Peyer's patch (tissue), 4 donors: Measurements from ENCODE around the gene STRA6. TPM values are rescaled to one million over a fixed set of nuclear protein-coding genes. Genes with fewer than 3 reads are reported as not detected.

Experiments
- DNase-seq, 3 donors: peaks; one replicate each; pipeline ENCODE4 v3.0.0-alpha.2; 2017 to 2019
- H3K27ac ChIP-seq, 4 donors: fragments of 200-600 bp; sonication (generic); one replicate each; pipeline ENCODE4 v1.5.1; 2016 to 2019
- H3K27me3 ChIP-seq, 2 donors: fragments of 200-600 bp; sonication (generic); one replicate each; pipeline ENCODE4 v1.5.1; 2019
- H3K36me3 ChIP-seq, 3 donors: fragments of 200-600 bp; sonication (generic); one replicate each; pipeline ENCODE4 v1.5.1; 2016 to 2019
- H3K4me1 ChIP-seq, 4 donors: fragments of 200-600 bp; sonication (generic); one replicate each; pipeline ENCODE4 v1.5.1; 2016 to 2019
- H3K4me3 ChIP-seq, 4 donors: fragments of 200-600 bp; sonication (generic); 1 replicate in 3 of 4; 2 replicates in 1 of 4; pipeline ENCODE4 v1.5.1; 2016 to 2019; ENCODE audit warnings: mild to moderate bottlenecking in 1 of 4
- H3K9me3 ChIP-seq, 4 donors: fragments of 200-600 bp; sonication (generic); one replicate each; pipeline ENCODE4 v1.5.1; 2016 to 2019; ENCODE audit warnings: mild to moderate bottlenecking in 1 of 4
- CTCF ChIP-seq, 6 experiments: fragments of 450-650 bp in 4 of 6; fragments of 200-600 bp in 2 of 6; sonication (generic) in 1 of 6; IDR thresholded peaks; one replicate each; pipeline ENCODE4 v1.5.1; 2017 to 2019; ENCODE audit warnings: antibody characterized with exemption in 6 of 6, mild to moderate bottlenecking in 3 of 6, moderate library complexity in 1 of 6
- POLR2A ChIP-seq, 2 donors: fragments of 450-650 bp; IDR thresholded peaks; one replicate each; pipeline ENCODE4 v1.5.1; 2017; ENCODE audit warnings: antibody characterized with exemption in 2 of 2, mild to moderate bottlenecking in 2 of 2, moderate library complexity in 2 of 2
- total RNA-seq, 4 donors: library from RNA; depleted of rRNA; stranded (reverse); fragments of >200 nt; gene quantifications; one replicate each; pipeline ENCODE4 v1.1.0, GENCODE V29; 2016

The STRA6 gene
- total RNA-seq, 4 donors from 2014 or later: 0.83 TPM; not detected in 3

- peaks cover 0 to 42% of the 10 kb centered on the region in 2 donors for H3K27me3 ChIP-seq
- DNase-seq: no peak
- no peak for TF ChIP-seq CTCF (IDR thresholded peaks at IDR 0.05)
- no peak for TF ChIP-seq POLR2A (IDR thresholded peaks at IDR 0.05)
- peak overlapping the region in 3 of 4 donors; percentile 36 to 63 (median 59) for H3K27ac ChIP-seq
- H3K4me1 ChIP-seq: peaks cover 0 to 27% (median 16%) of the 10 kb centered on the region in 4 donors
- H3K4me3 ChIP-seq: peak overlapping the region; percentile 17 to 47 (median 44)
- H3K36me3 ChIP-seq: no peaks in the 10 kb centered on the region
- no peaks in the 10 kb centered on the region for H3K9me3 ChIP-seq
Observed at GRCh38 chr15:74136540-74136813, 66.1 kb downstream of the STRA6 start.

- Histone ChIP-seq H3K27me3 (peaks cover 0 to 55% of the 10 kb centered on the region in 2 donors), H3K9me3 (no peaks in the 10 kb centered on the region), H3K27ac (no peak overlapping the region), H3K4me3 (no peak overlapping the region), H3K4me1 (peaks cover 0 to 34% (median 17%) of the 10 kb centered on the region in 4 donors), H3K36me3 (no peaks in the 10 kb centered on the region)
- no peak for DNase-seq
- TF ChIP-seq POLR2A (IDR thresholded peaks at IDR 0.05) (no peak), CTCF (IDR thresholded peaks at IDR 0.05) (no peak)
Observed at GRCh38 chr15:74135041-74135565, 67.5 kb downstream of the STRA6 start.

GRCh38 chr15:74134387-74135027 is 68.1 kb downstream of the STRA6 start:
- Histone ChIP-seq H3K27me3 (peaks cover 0 to 59% of the 10 kb centered on the region in 2 donors), H3K4me1 (peaks cover 0 to 40% (median 20%) of the 10 kb centered on the region in 4 donors)

GRCh38 chr15:74133694-74134386 is 68.7 kb downstream of the STRA6 start:
- no peak overlapping the region for H3K27ac ChIP-seq
- TF ChIP-seq CTCF (IDR thresholded peaks at IDR 0.05) (no peak), POLR2A (IDR thresholded peaks at IDR 0.05) (no peak)

More at GRCh38 chr15:74134387-74135027, 68.1 kb downstream of the STRA6 start:
- TF ChIP-seq POLR2A (IDR thresholded peaks at IDR 0.05): no peak
- peak in 4 of 6 experiments; percentile 18 to 41 (median 26) for TF ChIP-seq CTCF (IDR thresholded peaks at IDR 0.05)
- Histone ChIP-seq H3K9me3 (no peaks in the 10 kb centered on the region), H3K27ac (no peak overlapping the region), H3K4me3 (no peak overlapping the region), H3K36me3 (no peaks in the 10 kb centered on the region)
- peak in 2 of 3 donors; percentile 58 to 65 for DNase-seq

DNA sequence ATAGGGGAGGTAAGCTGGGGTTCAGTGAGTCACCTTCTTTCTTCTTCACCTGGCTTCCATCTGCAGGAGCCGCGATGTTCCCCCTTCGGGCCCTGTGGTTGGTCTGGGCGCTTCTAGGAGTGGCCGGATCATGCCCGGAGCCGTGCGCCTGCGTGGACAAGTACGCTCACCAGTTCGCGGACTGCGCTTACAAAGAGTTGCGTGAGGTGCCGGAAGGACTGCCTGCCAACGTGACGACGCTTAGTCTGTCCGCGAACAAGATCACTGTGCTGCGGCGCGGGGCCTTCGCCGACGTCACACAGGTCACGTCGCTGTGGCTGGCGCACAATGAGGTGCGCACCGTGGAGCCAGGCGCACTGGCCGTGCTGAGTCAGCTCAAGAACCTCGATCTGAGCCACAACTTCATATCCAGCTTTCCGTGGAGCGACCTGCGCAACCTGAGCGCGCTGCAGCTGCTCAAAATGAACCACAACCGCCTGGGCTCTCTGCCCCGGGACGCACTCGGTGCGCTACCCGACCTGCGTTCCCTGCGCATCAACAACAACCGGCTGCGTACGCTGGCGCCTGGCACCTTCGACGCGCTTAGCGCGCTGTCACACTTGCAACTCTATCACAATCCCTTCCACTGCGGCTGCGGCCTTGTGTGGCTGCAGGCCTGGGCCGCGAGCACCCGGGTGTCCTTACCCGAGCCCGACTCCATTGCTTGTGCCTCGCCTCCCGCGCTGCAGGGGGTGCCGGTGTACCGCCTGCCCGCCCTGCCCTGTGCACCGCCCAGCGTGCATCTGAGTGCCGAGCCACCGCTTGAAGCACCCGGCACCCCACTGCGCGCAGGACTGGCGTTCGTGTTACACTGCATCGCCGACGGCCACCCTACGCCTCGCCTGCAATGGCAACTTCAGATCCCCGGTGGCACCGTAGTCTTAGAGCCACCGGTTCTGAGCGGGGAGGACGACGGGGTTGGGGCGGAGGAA is 69.6 kb downstream of the STRA6 start:
- Histone ChIP-seq H3K27ac (no peak overlapping the region), H3K36me3 (no peaks in the 10 kb centered on the region), H3K9me3 (no peaks in the 10 kb centered on the region), H3K4me3 (no peak overlapping the region), H3K4me1 (peaks cover 0 to 53% (median 27%) of the 10 kb centered on the region in 4 donors), H3K27me3 (peaks cover 0 to 74% of the 10 kb centered on the region in 2 donors)
- TF ChIP-seq CTCF (IDR thresholded peaks at IDR 0.05) (no peak), POLR2A (IDR thresholded peaks at IDR 0.05) (no peak)
- DNase-seq: no peak

More at GRCh38 chr15:74133694-74134386, 68.7 kb downstream of the STRA6 start:
- DNase-seq: no peak
- Histone ChIP-seq H3K4me1 (peaks cover 0 to 45% (median 23%) of the 10 kb centered on the region in 4 donors), H3K27me3 (peaks cover 0 to 65% of the 10 kb centered on the region in 2 donors), H3K36me3 (no peaks in the 10 kb centered on the region), H3K9me3 (no peaks in the 10 kb centered on the region), H3K4me3 (no peak overlapping the region)
